Panc1 (cell line): ENCODE data around the gene IST1.

Experiments used
- POLR2AphosphoS5 ChIP-seq: IDR thresholded peaks from 2 replicates; pipeline ENCODE4 v1.6.1; 2012; ENCODE audit warnings: mild to moderate bottlenecking, low read depth, low read length, moderate library complexity
- TCF7L2 ChIP-seq: IDR thresholded peaks from 2 replicates; pipeline ENCODE4 v1.6.1; 2011; ENCODE audit warnings: mild to moderate bottlenecking, low read depth, low read length, inconsistent platforms
- TF ChIP-seq, protein P1 (sequence below): fragments of 450-650 bp; IDR thresholded peaks from 2 replicates; pipeline ENCODE4 v1.5.1; 2017; ENCODE audit warnings: mild to moderate bottlenecking
- TF ChIP-seq, protein P2 (sequence below), 2 experiments: IDR thresholded peaks; 2 replicates each; pipeline ENCODE4 v1.6.1; 2011 to 2012; ENCODE audit warnings: low read depth in 2 of 2, control low read depth in 1 of 2, low read length in 1 of 2, mild to moderate bottlenecking in 1 of 2, moderate library complexity in 1 of 2; ENCODE audit not compliant: insufficient read depth in 1 of 2

- TF ChIP-seq, protein P1, sequence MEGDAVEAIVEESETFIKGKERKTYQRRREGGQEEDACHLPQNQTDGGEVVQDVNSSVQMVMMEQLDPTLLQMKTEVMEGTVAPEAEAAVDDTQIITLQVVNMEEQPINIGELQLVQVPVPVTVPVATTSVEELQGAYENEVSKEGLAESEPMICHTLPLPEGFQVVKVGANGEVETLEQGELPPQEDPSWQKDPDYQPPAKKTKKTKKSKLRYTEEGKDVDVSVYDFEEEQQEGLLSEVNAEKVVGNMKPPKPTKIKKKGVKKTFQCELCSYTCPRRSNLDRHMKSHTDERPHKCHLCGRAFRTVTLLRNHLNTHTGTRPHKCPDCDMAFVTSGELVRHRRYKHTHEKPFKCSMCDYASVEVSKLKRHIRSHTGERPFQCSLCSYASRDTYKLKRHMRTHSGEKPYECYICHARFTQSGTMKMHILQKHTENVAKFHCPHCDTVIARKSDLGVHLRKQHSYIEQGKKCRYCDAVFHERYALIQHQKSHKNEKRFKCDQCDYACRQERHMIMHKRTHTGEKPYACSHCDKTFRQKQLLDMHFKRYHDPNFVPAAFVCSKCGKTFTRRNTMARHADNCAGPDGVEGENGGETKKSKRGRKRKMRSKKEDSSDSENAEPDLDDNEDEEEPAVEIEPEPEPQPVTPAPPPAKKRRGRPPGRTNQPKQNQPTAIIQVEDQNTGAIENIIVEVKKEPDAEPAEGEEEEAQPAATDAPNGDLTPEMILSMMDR = no peak
- TF ChIP-seq, protein P2, sequence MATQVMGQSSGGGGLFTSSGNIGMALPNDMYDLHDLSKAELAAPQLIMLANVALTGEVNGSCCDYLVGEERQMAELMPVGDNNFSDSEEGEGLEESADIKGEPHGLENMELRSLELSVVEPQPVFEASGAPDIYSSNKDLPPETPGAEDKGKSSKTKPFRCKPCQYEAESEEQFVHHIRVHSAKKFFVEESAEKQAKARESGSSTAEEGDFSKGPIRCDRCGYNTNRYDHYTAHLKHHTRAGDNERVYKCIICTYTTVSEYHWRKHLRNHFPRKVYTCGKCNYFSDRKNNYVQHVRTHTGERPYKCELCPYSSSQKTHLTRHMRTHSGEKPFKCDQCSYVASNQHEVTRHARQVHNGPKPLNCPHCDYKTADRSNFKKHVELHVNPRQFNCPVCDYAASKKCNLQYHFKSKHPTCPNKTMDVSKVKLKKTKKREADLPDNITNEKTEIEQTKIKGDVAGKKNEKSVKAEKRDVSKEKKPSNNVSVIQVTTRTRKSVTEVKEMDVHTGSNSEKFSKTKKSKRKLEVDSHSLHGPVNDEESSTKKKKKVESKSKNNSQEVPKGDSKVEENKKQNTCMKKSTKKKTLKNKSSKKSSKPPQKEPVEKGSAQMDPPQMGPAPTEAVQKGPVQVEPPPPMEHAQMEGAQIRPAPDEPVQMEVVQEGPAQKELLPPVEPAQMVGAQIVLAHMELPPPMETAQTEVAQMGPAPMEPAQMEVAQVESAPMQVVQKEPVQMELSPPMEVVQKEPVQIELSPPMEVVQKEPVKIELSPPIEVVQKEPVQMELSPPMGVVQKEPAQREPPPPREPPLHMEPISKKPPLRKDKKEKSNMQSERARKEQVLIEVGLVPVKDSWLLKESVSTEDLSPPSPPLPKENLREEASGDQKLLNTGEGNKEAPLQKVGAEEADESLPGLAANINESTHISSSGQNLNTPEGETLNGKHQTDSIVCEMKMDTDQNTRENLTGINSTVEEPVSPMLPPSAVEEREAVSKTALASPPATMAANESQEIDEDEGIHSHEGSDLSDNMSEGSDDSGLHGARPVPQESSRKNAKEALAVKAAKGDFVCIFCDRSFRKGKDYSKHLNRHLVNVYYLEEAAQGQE (IDR thresholded peaks at IDR 0.05; ENCODE audit: insufficient read depth in 1 of 2, low read depth in 2 of 2, low read length in 1 of 2) = no peak
- TF ChIP-seq POLR2AphosphoS5 (no peak), TCF7L2 (no peak)
Measured at GRCh38 chr16:71927787-71928186, 32.5 kb downstream of the IST1 start.
